ENCODE results near the gene PLXNA2. TPM values are rescaled to one million over a fixed set of nuclear protein-coding genes. Genes with fewer than 3 reads are reported as not detected.

PLXNA2 gene
- total and polyA plus RNA-seq, 2 of the 8 experiments (the other 6 are each of a cell fraction or from before 2014, with no cell fraction given), result 0.33 to 1.5 TPM

GRCh38 chr1:208149776-208150514, 94.2 kb downstream of the PLXNA2 start:
- Histone ChIP-seq H3K27me3 (replicated peaks in 1 of 4; ENCODE audit: control insufficient read depth in 3 of 4, extremely low read depth in 1 of 4, insufficient read depth in 3 of 4, low read length in 3 of 4) (no peaks in the 10 kb centered on the region), H4K8ac (ENCODE audit: extremely low read depth, insufficient read depth, low read length) (no peak overlapping the region), H3K23me2 (ENCODE audit: low read depth, low read length) (peaks cover 8% of the 10 kb centered on the region; the same call in 1 of the 2 replicates), H4K91ac (replicated peaks; ENCODE audit: insufficient read length, low read length) (no peak overlapping the region), H2BK120ac (replicated peaks; ENCODE audit: low read depth, low read length) (no peak overlapping the region), H3K27ac (ENCODE audit: low read depth, low read length) (no peak overlapping the region), H2BK12ac (ENCODE audit: low read depth, low read length) (no peak overlapping the region; the same call in 1 of the 2 replicates), H4K20me1 (replicated peaks in 1 of 2; ENCODE audit: control insufficient read depth in 1 of 2, insufficient read depth in 2 of 2, low read length in 2 of 2) (peaks cover 0 to 6% of the 10 kb centered on the region in 2 experiments), H3K56ac (replicated peaks; ENCODE audit: insufficient read length, low read depth, low read length) (no peak overlapping the region), H3K4me2 (ENCODE audit: insufficient read depth in 1 of 2, low read depth in 2 of 2, low read length in 2 of 2) (no peak overlapping the region; a peak in 1 of 4 replicates), H3K18ac (ENCODE audit: extremely low read depth, low read length) (no peak overlapping the region), H3K4me1 (replicated peaks in 1 of 4; ENCODE audit: control insufficient read depth in 3 of 4, insufficient read depth in 4 of 4, low read length in 3 of 4) (peaks cover 0 to 15% (median 5%) of the 10 kb centered on the region in 4 experiments; a peak in 4 of 7 replicates), H3K23ac (ENCODE audit: insufficient read length) (no peak overlapping the region), H3K79me1 (ENCODE audit: low read depth, low read length) (no peaks in the 10 kb centered on the region), H2BK15ac (ENCODE audit: low read length) (no peak overlapping the region), H3K14ac (ENCODE audit: insufficient read length) (no peak overlapping the region), H3K9ac (replicated peaks in 1 of 4; ENCODE audit: extremely low read depth in 1 of 4, low read depth in 3 of 4, low read length in 3 of 4) (no peak overlapping the region), H3K79me2 (ENCODE audit: control insufficient read depth in 1 of 2, insufficient read depth in 2 of 2, low read length in 2 of 2) (no peaks in the 10 kb centered on the region), H3K36me3 (ENCODE audit: control insufficient read depth in 2 of 4, insufficient read depth in 4 of 4, low read length in 3 of 4) (no peaks in the 10 kb centered on the region), H4K5ac (ENCODE audit: insufficient read length, low read depth, low read length) (no peak overlapping the region), H2BK20ac (ENCODE audit: low read length) (no peak overlapping the region), H2AFZ (ENCODE audit: low read length) (no peak overlapping the region), H3K4ac (replicated peaks; ENCODE audit: insufficient read length, low read depth, low read length) (no peak overlapping the region), H2AK5ac (ENCODE audit: low read depth, low read length) (no peak overlapping the region), H3K9me3 (ENCODE audit: insufficient read depth in 2 of 2, low read depth in 1 of 2, low read length in 1 of 2) (no peaks in the 10 kb centered on the region), H3K4me3 (ENCODE audit: extremely low read depth in 1 of 4, insufficient read depth in 2 of 4, low read depth in 3 of 4, low read length in 4 of 4) (no peak overlapping the region), H2BK5ac (ENCODE audit: low read depth, low read length) (no peak overlapping the region)
- FAIRE-seq, result no peak
- no peak for DNase-seq (ENCODE audit: low read depth in 1 of 2, low spot score in 2 of 2)
- POLR2A ChIA-PET (ENCODE audit: partially characterized antibody), result interaction anchor here (1.6 kb wide), 1 partner anchor 31 kb away, joined by 3 read pairs; no protein-coding TSS in a partner anchor
- 82% methylated on average over 9 of the region's 9 CpGs; no CpG with 5 or more reads in 1 of the 2 experiments for WGBS, 2 experiments (ENCODE audit: extremely low coverage in 1 of 2, insufficient coverage in 1 of 2, insufficient read length in 1 of 2, insufficient replicate concordance in 2 of 2, low coverage in 1 of 2, low lambda C conversion rate in 2 of 2, missing lambda C conversion rate in 1 of 2)
- CTCF ChIA-PET (ENCODE audit: partially characterized antibody), result interaction anchor here (0.7 to 3.4 kb wide), 15 partner anchors 9 to 153 kb away, joined by 3 to 25 read pairs (median 4); no protein-coding TSS in a partner anchor
- TF ChIP-seq SAP30 (IDR thresholded peaks at IDR 0.05; ENCODE audit: insufficient read depth, insufficient replicate concordance, low read length) (no peak), POU5F1 (IDR thresholded peaks at IDR 0.05; ENCODE audit: low read depth, low read length) (no peak), MAFK (IDR thresholded peaks at IDR 0.05; ENCODE audit: low read depth, low read length) (no peak), GABPA (IDR thresholded peaks at IDR 0.05; ENCODE audit: borderline replicate concordance, insufficient read depth, low read length) (no peak), HDAC2 (IDR thresholded peaks at IDR 0.05; ENCODE audit: borderline replicate concordance in 1 of 2, low read depth in 2 of 2, low read length in 2 of 2) (no peak)
- TF ChIP-seq, protein P1, sequence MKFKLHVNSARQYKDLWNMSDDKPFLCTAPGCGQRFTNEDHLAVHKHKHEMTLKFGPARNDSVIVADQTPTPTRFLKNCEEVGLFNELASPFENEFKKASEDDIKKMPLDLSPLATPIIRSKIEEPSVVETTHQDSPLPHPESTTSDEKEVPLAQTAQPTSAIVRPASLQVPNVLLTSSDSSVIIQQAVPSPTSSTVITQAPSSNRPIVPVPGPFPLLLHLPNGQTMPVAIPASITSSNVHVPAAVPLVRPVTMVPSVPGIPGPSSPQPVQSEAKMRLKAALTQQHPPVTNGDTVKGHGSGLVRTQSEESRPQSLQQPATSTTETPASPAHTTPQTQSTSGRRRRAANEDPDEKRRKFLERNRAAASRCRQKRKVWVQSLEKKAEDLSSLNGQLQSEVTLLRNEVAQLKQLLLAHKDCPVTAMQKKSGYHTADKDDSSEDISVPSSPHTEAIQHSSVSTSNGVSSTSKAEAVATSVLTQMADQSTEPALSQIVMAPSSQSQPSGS (IDR thresholded peaks at IDR 0.05; ENCODE audit: low read length), result no peak
- TF ChIP-seq, protein P2, sequence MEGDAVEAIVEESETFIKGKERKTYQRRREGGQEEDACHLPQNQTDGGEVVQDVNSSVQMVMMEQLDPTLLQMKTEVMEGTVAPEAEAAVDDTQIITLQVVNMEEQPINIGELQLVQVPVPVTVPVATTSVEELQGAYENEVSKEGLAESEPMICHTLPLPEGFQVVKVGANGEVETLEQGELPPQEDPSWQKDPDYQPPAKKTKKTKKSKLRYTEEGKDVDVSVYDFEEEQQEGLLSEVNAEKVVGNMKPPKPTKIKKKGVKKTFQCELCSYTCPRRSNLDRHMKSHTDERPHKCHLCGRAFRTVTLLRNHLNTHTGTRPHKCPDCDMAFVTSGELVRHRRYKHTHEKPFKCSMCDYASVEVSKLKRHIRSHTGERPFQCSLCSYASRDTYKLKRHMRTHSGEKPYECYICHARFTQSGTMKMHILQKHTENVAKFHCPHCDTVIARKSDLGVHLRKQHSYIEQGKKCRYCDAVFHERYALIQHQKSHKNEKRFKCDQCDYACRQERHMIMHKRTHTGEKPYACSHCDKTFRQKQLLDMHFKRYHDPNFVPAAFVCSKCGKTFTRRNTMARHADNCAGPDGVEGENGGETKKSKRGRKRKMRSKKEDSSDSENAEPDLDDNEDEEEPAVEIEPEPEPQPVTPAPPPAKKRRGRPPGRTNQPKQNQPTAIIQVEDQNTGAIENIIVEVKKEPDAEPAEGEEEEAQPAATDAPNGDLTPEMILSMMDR (IDR thresholded peaks at IDR 0.05; ENCODE audit: control extremely low read depth in 1 of 3, insufficient read depth in 1 of 3, low read depth in 1 of 3, low read length in 3 of 3), result no peak
